HepG2 (cell line): Measurements from ENCODE around the gene HPCAL1. TPM values are rescaled to one million over a fixed set of nuclear protein-coding genes. Genes with fewer than 3 reads are reported as not detected.
A peak's percentile ranks its signal among the peaks of the same experiment; 100 is the strongest.

ENCODE experiments used
- ATF5 ChIP-seq: sonication (generic); formaldehyde crosslinking; IDR thresholded peaks from 2 replicates; pipeline ENCODE4 v1.4.0; 2020; ENCODE audit warnings: mild to moderate bottlenecking, low read depth, missing genetic modification reagents
- GABPB1 ChIP-seq: IDR thresholded peaks from 2 replicates; pipeline ENCODE4 v1.6.1; 2016; ENCODE audit warnings: mild to moderate bottlenecking, missing genetic modification reagents, moderate library complexity, missing compliant biosample characterization
- GLI4 ChIP-seq: sonication (generic); formaldehyde crosslinking; IDR thresholded peaks from 2 replicates; pipeline ENCODE4 v1.5.1; 2020; ENCODE audit warnings: missing genetic modification reagents, mild to moderate bottlenecking, moderate library complexity, borderline replicate concordance
- KLF12 ChIP-seq: sonication (generic); formaldehyde crosslinking; IDR thresholded peaks from 2 replicates; pipeline ENCODE4 v1.4.0; 2020; ENCODE audit warnings: missing genetic modification reagents, borderline replicate concordance
- MXD1 ChIP-seq: sonication (generic); formaldehyde crosslinking; IDR thresholded peaks from 2 replicates; pipeline ENCODE4 v1.4.0; 2020; ENCODE audit warnings: mild to moderate bottlenecking, missing genetic modification reagents
- NCOA1 ChIP-seq: sonication (generic); formaldehyde crosslinking; IDR thresholded peaks from 2 replicates; pipeline ENCODE4 v1.9.0; 2021; ENCODE audit warnings: missing genetic modification reagents
- PAXIP1 ChIP-seq: sonication (generic); formaldehyde crosslinking; conservative IDR thresholded peaks from 2 replicates; pipeline ENCODE4 v1.4.0; 2020; ENCODE audit warnings: mild to moderate bottlenecking, missing genetic modification reagents, moderate library complexity
- RBFOX2 ChIP-seq: fragments of 200-400 bp; formaldehyde crosslinking; IDR thresholded peaks from 2 replicates; pipeline ENCODE4 v1.6.1; 2017; ENCODE audit warnings: low read depth, mild to moderate bottlenecking, low read length
- SMARCC2 ChIP-seq: fragments of 450-650 bp; IDR thresholded peaks from 2 replicates; pipeline ENCODE4 v1.6.1; 2017; ENCODE audit warnings: antibody characterized with exemption, mild to moderate bottlenecking
- SNAPC4 ChIP-seq: sonication (generic); formaldehyde crosslinking; IDR thresholded peaks from 2 replicates; pipeline ENCODE4 v1.4.0; 2020; ENCODE audit warnings: mild to moderate bottlenecking, missing genetic modification reagents
- ZBTB26 ChIP-seq: IDR thresholded peaks from 2 replicates; pipeline ENCODE4 v1.6.1; 2016; ENCODE audit warnings: missing compliant biosample characterization, missing genetic modification reagents, borderline replicate concordance
- ZNF138 ChIP-seq: sonication (generic); formaldehyde crosslinking; IDR thresholded peaks from 2 replicates; pipeline ENCODE4 v1.5.0; 2020; ENCODE audit warnings: mild to moderate bottlenecking, low read depth, missing genetic modification reagents
- ZNF569 ChIP-seq: sonication (generic); formaldehyde crosslinking; IDR thresholded peaks from 2 replicates; pipeline ENCODE4 v1.5.0; 2020; ENCODE audit warnings: mild to moderate bottlenecking, missing genetic modification reagents, moderate library complexity, borderline replicate concordance
- ZNF629 ChIP-seq: sonication (generic); formaldehyde crosslinking; conservative IDR thresholded peaks from 2 replicates; pipeline ENCODE4 v1.5.0; 2020; ENCODE audit warnings: missing genetic modification reagents
- ZNF639 ChIP-seq: conservative IDR thresholded peaks from 2 replicates; pipeline ENCODE4 v1.6.1; 2018; ENCODE audit warnings: missing genetic modification reagents
- ZSCAN12 ChIP-seq: sonication (generic); formaldehyde crosslinking; IDR thresholded peaks from 2 replicates; pipeline ENCODE4 v1.9.0; 2021; ENCODE audit warnings: mild to moderate bottlenecking, missing genetic modification reagents
- polyA plus RNA-seq, 8 experiments: library from polyadenylated mRNA; depleted of rRNA in 3 of 8; stranded (reverse) in 7 of 8; unstranded in 1 of 8; fragments of >200 nt; fragmentation: Illumina TruSeq in 4 of 8; extraction: Trizol in 4 of 8; gene quantifications; 2 replicates each; pipeline versions ENCODE4 v1.2.1 to v1.2.3, GENCODE V29; 2011 to 2016; ENCODE audit warnings: low read depth in 4 of 8, missing spikeins in 1 of 8, mixed read lengths in 1 of 8; ENCODE audit not compliant: insufficient read depth in 1 of 8
- total RNA-seq, 5 experiments: library from RNA; depleted of rRNA; stranded (reverse); fragments of >200 nt; fragmentation: Illumina TruSeq; extraction: Trizol; gene quantifications; 2 replicates each; pipeline ENCODE4 v1.2.3, GENCODE V29; 2016; ENCODE audit warnings: low read depth in 1 of 5

The HPCAL1 gene
- total and polyA plus RNA-seq, 2 of the 13 experiments (the other 11 are each of a cell fraction or from before 2014, with no cell fraction given) = 29.5 to 29.9 TPM

GRCh38 chr2:10363861-10364610, 61.3 kb downstream of the HPCAL1 start (continued):
- TF ChIP-seq ATF5 = no peak
- TF ChIP-seq ZNF138 (CRISPR knock-in tag) = no peak
- TF ChIP-seq GABPB1 = no peak
- TF ChIP-seq ZNF569 (CRISPR knock-in tag) = no peak
- no peak for TF ChIP-seq SNAPC4 (CRISPR knock-in tag)
- TF ChIP-seq MXD1 (CRISPR knock-in tag) = no peak
- no peak for TF ChIP-seq ZNF639 (CRISPR knock-in tag)
- no peak for TF ChIP-seq ZBTB26 (CRISPR knock-in tag)
- no peak for TF ChIP-seq NCOA1
- no peak for TF ChIP-seq SMARCC2
- TF ChIP-seq ZSCAN12 (CRISPR knock-in tag) = no peak
- peak; percentile 49; the same call in 1 of the 2 replicates for TF ChIP-seq PAXIP1
- 0 out of 2 replicates have a peak, but pooled peaks have one; percentile 45 for TF ChIP-seq GLI4 (CRISPR knock-in tag)
- no peak for TF ChIP-seq KLF12 (CRISPR knock-in tag)
- TF ChIP-seq RBFOX2 = no peak
- no peak for TF ChIP-seq ZNF629 (CRISPR knock-in tag)
